Pancreas (tissue), 10 donors: ENCODE data around the gene ATP9A. TPM values are rescaled to one million over a fixed set of nuclear protein-coding genes. Genes with fewer than 3 reads are reported as not detected.

Experiments
- ATAC-seq, 4 donors: fragments of 200-7000 bp; cut with Tn5 transposase; one replicate each; pipeline versions ENCODE4 v1.8.0 to v1.9.1; 2020; ENCODE audit warnings: mild to moderate bottlenecking in 4 of 4, moderate library complexity in 4 of 4
- DNase-seq, 6 donors: peaks; one replicate each; pipeline ENCODE4 v3.0.0-alpha.2; 2020
- FAIRE-seq: peaks from 2 replicates; lab custom pipeline; 2012; peaks lifted over from hg19 to GRCh38; lab: Jason Lieb, UNC
- H3K27ac ChIP-seq, 4 donors: fragments of 200-600 bp; sonication (generic); 1 replicate in 3 of 4; 2 replicates in 1 of 4; pipeline versions ENCODE4 v1.5.0 to v1.8.0; 2020
- H3K27me3 ChIP-seq, 4 donors: fragments of 200-600 bp; one replicate each; pipeline ENCODE4 v1.8.0; 2021
- H3K36me3 ChIP-seq, 3 donors: fragments of 200-600 bp; sonication (generic) in 1 of 3; one replicate each; pipeline versions ENCODE4 v1.5.0 to v1.8.0; 2020 to 2021
- H3K4me1 ChIP-seq, 3 donors: fragments of 200-600 bp; one replicate each; pipeline ENCODE4 v1.8.0; 2021
- H3K4me3 ChIP-seq, 4 donors: fragments of 200-600 bp; sonication (generic) in 2 of 4; one replicate each; pipeline versions ENCODE4 v1.5.0 to v1.8.0; 2020 to 2021
- H3K9me3 ChIP-seq, 4 donors: fragments of 200-600 bp; one replicate each; pipeline ENCODE4 v1.8.0; 2021
- WGBS, 2 donors: extraction: QIAGEN DNeasy Blood & Tissue Kit; methylation state at CpG; one replicate each; pipeline ENCODE4 v1.1.7; 2013; 5-methylcytosine and 5-hydroxymethylcytosine counted together
- intact Hi-C, 3 donors: fragments of 100-400 bp; cut with DNase I; formaldehyde crosslinking; loops; one replicate each; pipeline versions ENCODE4 v1.11.1 to v1.14.2; 2022
- polyA plus RNA-seq, 2 donors: library from polyadenylated mRNA; stranded (reverse); fragments of 200-250 nt; gene quantifications; one replicate each; pipeline ENCODE4 v1.2.3, GENCODE V29; 2013
- total RNA-seq, 6 donors: library from RNA; stranded (reverse); fragmentation: NEBNext Ultra II Directional in 4 of 6; extraction: Animal tissue kit (Norgen Biotek cat#: 25700) in 4 of 6; gene quantifications; one replicate each; pipeline versions ENCODE4 v1.2.1 to v1.2.4, GENCODE V29; 2021 to 2023
- TF ChIP-seq, protein P1 (sequence below), 4 donors: fragments of 200-600 bp; sonication (generic) in 3 of 4; IDR thresholded peaks; one replicate each; pipeline versions ENCODE4 v1.5.0 to v1.8.0; 2021; ENCODE audit warnings: antibody characterized with exemption in 4 of 4
- donor health status: healthy with polysubstance abuse.
- donor health status: DM: no; HTN: no; CAD: no; lungs with moderate emphysema.
- donor health status: DM: no; HTN: no; CAD: no.
- donor health status: control.
- donor health status: control.
- donor health status: Bipolar disorder and iron deficiency.
- donor health status: DM: yes; HTN: yes; CAD: no.
- donor health status: DM: no; HTN: no; CAD: no.
- donor health status: DM: no; HTN: no; CAD: no.
- donor health status: DM: yes; HTN: yes; CAD: no.

Gene ATP9A
- total and polyA plus RNA-seq, 8 donors: 5.8 to 41.0 (median 20.0) TPM

DNA sequence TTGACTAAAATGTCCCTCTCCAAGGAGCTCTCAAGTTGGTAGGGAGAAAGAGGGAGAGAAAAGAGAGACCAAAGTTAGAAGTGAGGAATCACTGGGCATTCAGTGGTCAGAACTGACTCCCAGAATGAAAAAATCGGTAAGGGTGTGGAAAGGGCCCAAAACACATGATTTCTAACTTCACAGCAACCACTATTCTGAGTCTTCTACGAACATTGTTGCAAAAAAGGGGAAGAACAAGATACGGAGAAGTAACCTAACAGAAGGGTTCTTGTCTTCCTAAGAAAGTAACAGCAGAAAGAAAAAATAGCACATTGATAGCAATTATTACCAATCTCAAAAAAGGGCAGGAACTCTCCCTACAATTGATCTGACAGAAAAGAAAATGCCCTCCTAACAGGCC is 65.6 kb downstream of the ATP9A start:
- Histone ChIP-seq H3K36me3 (no peaks in the 10 kb centered on the region), H3K9me3 (no peaks in the 10 kb centered on the region), H3K27me3 (no peaks in the 10 kb centered on the region), H3K27ac (peak overlapping the region in 2 of 4 donors; percentile 30 to 48), H3K4me1 (peaks cover 7 to 15% (median 13%) of the 10 kb centered on the region in 3 donors), H3K4me3 (no peak overlapping the region)
- no peak for FAIRE-seq
- no peak for DNase-seq
- WGBS, 2 donors: 53 to 56% methylated on average over 3 of the region's 3 CpGs
- intact Hi-C loops: no loop called here
- TF ChIP-seq, protein P1, sequence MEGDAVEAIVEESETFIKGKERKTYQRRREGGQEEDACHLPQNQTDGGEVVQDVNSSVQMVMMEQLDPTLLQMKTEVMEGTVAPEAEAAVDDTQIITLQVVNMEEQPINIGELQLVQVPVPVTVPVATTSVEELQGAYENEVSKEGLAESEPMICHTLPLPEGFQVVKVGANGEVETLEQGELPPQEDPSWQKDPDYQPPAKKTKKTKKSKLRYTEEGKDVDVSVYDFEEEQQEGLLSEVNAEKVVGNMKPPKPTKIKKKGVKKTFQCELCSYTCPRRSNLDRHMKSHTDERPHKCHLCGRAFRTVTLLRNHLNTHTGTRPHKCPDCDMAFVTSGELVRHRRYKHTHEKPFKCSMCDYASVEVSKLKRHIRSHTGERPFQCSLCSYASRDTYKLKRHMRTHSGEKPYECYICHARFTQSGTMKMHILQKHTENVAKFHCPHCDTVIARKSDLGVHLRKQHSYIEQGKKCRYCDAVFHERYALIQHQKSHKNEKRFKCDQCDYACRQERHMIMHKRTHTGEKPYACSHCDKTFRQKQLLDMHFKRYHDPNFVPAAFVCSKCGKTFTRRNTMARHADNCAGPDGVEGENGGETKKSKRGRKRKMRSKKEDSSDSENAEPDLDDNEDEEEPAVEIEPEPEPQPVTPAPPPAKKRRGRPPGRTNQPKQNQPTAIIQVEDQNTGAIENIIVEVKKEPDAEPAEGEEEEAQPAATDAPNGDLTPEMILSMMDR (IDR thresholded peaks at IDR 0.05): no peak
- no peak for ATAC-seq

DNA sequence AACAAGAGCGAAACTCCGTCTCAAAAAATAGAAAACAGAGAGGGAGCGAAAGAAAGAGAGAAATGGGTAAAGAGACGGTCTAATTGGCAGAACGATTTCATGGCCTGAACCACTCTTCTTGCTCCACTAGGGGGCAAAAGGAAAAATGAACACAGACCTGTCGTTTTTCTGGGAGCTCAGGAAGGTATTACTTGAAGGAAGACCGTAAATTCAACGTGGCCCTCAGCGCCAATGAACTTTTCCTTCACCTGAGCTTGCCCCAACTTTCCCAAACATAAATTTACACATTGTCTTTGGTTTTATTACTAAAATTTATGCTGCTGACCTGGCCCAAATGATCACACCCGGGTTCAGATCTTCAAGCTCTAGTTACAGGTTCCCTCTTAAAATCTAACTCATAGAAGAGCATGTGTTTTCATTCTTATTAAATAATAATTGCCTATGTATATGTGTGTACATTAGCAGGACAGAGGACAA is 67.3 kb downstream of the ATP9A start:
- intact Hi-C loops: no loop called here
- H3K27ac ChIP-seq: peak overlapping the region in 1 of 4 donors; percentile 35
- ATAC-seq: peak in 3 of 4 donors; percentile 68 to 73 (median 69)

DNA sequence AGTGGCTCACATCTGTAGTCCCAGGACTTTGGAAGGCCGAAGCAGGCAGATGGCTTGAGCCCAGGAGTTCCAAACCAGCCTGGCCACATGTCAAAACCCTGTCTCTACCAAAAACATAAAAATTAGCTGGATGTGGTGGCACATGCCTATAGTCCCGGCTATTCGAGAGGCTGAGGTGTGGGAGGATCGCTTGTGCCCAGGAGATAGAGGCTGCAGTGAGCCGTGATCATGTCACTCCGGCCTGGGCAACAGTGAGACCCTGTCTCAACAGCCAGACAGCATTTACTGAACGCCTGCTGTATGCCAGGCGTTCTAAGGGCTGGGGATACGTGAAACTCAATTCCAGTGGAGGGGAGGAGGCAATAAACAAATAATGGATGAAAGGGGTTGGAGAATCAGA is 69.9 kb downstream of the ATP9A start:
- no peak overlapping the region for H3K4me3 ChIP-seq
- ATAC-seq: no peak
- TF ChIP-seq, protein P1 (IDR thresholded peaks at IDR 0.05): no peak
- peaks cover 7 to 17% (median 9%) of the 10 kb centered on the region in 3 donors for H3K4me1 ChIP-seq
- H3K9me3 ChIP-seq: no peaks in the 10 kb centered on the region
- peaks cover 0 to under 1% (median 0%) of the 10 kb centered on the region in 3 donors for H3K36me3 ChIP-seq
- WGBS, 2 donors: 82 to 84% methylated on average over 9 of the region's 9 CpGs
- no peak for DNase-seq
- H3K27ac ChIP-seq: no peak overlapping the region
- H3K27me3 ChIP-seq: no peaks in the 10 kb centered on the region
- intact Hi-C loops: no loop called here
- FAIRE-seq: no peak

More for the DNA sequence above, 67.3 kb downstream of the ATP9A start:
- H3K36me3 ChIP-seq: no peaks in the 10 kb centered on the region
- DNase-seq (peak in 2 of 6 donors; percentile 19 to 33), FAIRE-seq (no peak)
- no peaks in the 10 kb centered on the region for H3K27me3 ChIP-seq
- no peak overlapping the region for H3K4me3 ChIP-seq
- 37 to 62% methylated on average over 10 of the region's 10 CpGs for WGBS, 2 donors
- TF ChIP-seq, protein P1 (IDR thresholded peaks at IDR 0.05): peak; percentile 47 to 56 (median 54)
- H3K9me3 ChIP-seq: no peaks in the 10 kb centered on the region
- peaks cover 7 to 21% (median 15%) of the 10 kb centered on the region in 3 donors for H3K4me1 ChIP-seq

DNA sequence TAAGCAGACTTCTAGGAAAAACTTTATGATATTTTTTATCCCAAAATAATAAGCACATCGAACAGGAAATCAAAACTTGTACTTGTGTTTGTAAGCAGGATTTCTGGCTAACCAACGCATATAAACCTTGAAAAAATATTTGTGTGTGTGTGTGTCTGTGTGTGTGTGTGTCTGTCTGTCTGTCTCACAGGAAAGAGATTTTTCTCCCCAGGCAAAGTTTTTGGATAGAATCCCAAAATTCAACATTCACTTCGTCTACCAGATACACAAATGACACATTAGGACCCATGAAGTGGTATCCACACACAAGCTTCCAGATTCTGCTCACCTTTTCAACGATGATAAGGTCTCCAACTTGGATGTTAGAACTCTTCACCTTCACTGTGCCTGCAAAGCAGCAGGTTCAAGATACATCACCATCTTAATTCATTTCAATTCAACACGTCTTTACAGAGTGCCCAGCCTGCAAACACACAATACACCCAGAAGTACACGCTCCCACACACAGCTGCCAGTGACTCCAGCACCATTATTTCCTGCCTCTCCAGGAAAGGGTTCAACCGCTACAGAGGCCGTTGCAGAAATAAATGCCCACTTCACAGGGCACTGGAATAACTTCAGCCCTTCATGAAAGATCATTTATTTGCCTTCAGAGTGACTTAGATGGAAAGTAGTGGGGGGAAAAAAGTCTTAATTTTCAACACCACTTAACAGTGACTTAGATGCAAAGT is 70.9 kb downstream of the ATP9A start:
- Histone ChIP-seq H3K27me3 (no peaks in the 10 kb centered on the region), H3K4me3 (no peak overlapping the region), H3K4me1 (peaks cover 0 to 8% (median 0%) of the 10 kb centered on the region in 3 donors), H3K27ac (peak overlapping the region in 1 of 4 donors; percentile 54), H3K9me3 (no peaks in the 10 kb centered on the region), H3K36me3 (peaks cover 0 to 8% (median 0%) of the 10 kb centered on the region in 3 donors)
- ATAC-seq (no peak), FAIRE-seq (no peak), DNase-seq (no peak)
- TF ChIP-seq, protein P1 (IDR thresholded peaks at IDR 0.05): no peak
- intact Hi-C loops: no loop called here
- WGBS, 2 donors: 55 to 60% methylated on average over 8 of the region's 8 CpGs
